Adrenal gland (tissue), 5 donors: ENCODE measurements around the gene TMEM231.
A peak's percentile ranks its signal among the peaks of the same experiment; 100 is the strongest.

Source experiments
- CTCF ChIP-seq, 6 experiments: fragments of 450-650 bp in 4 of 6; fragments of 200-600 bp in 2 of 6; sonication (generic) in 1 of 6; IDR thresholded peaks; 1 replicate in 5 of 6; 2 replicates in 1 of 6; pipeline versions ENCODE4 v1.5.1 to v1.8.0; 2016 to 2021; ENCODE audit warnings: antibody characterized with exemption in 6 of 6, mild to moderate bottlenecking in 2 of 6, moderate library complexity in 1 of 6
- POLR2A ChIP-seq, 2 donors: fragments of 450-650 bp; IDR thresholded peaks; one replicate each; pipeline ENCODE4 v1.6.1; 2017; ENCODE audit warnings: antibody characterized with exemption in 2 of 2, mild to moderate bottlenecking in 2 of 2, moderate library complexity in 1 of 2
- donor health status: DM: no; HTN: no; CAD: no.

GRCh38 chr16:75550211-75550662 is 5.8 kb downstream of the TMEM231 start:
- peak; percentile 9 to 49 (median 39) for TF ChIP-seq CTCF (IDR thresholded peaks at IDR 0.05)
- no peak for TF ChIP-seq POLR2A (IDR thresholded peaks at IDR 0.05)
